ENCODE data around the gene GPATCH4.
"Not testable (repeated sequence)": the region's sequence is repeated elsewhere in the genome, so short reads cannot be mapped to it uniquely, and the experiment has no call there.

The GPATCH4 gene

DNA sequence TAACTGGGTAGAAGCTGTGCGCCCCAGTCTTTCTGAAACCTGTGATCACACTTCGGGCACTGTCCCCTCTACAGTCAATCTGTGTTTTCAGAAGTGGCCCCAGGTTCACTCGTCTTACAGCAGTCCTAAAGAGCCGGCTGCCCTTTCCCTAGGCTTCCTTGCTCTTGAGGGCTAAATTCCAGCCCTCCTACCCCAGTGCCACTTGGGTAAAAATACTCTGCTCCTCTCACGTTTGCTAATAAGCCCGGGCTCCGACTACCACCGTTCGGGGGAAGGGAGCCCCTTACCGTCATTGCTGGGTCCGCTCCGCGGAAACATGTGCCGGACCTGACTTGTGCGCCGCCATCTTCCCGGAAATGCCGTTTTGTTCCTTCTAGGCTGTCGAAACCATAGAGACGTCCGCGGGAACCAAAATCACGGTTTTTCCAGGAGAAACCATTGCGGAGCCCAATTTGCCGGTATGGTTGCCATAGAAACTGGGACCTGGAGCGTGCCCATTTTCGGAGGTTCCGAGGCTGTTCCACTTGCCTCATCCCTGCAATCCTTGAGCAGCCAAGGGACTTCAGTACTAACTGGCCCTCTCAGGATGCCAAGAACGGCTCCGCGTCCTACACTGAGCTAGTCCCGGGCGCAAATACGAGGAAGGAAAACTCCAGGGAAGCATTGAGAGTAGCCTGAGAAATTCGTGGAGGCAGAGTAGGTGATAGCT, at the start of gene GPATCH4:
Gene GPATCH4 (minus strand): TSS at position 358 of the 709 bp plus-strand sequence.
- peak; percentile 63 to 73 (median 66) for DNase-seq (ENCODE audit: low read depth in 3 of 3)

DNA sequence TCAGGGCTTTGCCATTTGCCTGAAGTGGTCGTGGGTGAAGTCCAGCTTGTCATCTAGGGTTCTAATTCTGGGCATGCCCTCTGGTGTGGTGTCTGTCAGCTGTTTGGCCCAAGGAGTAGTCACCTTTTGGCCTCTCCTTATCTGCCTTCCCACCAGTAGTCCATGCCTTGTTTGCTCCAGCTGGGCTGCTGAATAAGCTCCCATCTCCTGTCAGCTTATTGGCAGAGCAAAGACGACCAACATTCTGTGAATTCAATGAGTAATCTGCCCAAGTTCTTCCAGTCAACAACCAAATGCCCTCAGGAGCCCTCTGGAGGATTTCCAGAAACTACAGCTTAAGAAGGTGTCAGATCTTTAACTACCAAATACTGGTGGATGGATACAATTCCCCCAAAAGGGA, 47.7 kb upstream of the GPATCH4 start:
- DNase-seq (ENCODE audit: low read depth in 3 of 3): no peak

DNA sequence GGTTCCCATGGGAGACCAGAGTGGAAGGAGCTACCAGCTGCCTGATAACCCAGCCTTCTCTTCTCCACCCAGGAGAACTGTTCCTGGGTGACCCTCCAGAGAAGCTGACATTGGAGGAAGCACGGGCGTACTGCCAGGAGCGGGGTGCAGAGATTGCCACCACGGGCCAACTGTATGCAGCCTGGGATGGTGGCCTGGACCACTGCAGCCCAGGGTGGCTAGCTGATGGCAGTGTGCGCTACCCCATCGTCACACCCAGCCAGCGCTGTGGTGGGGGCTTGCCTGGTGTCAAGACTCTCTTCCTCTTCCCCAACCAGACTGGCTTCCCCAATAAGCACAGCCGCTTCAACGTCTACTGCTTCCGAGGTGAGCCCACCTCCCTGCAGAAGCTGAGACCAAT, 47.2 kb upstream of the GPATCH4 start:
- DNase-seq (ENCODE audit: low read depth in 3 of 3): no peak

DNA sequence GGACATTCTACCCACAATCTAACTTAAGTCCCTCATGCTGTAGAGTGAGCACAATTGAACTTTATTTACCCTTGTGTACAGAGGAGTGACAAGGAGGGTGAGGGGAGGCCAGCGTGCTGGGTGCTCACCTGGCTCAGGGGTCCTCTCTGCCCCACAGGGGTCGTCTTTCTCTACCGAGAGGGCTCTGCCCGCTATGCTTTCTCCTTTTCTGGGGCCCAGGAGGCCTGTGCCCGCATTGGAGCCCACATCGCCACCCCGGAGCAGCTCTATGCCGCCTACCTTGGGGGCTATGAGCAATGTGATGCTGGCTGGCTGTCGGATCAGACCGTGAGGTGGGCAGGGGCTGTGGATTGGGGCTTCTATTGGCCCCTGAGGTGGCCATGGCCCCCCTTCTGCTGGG, 46.1 kb upstream of the GPATCH4 start:
- DNase-seq (ENCODE audit: low read depth in 3 of 3): no peak

DNA sequence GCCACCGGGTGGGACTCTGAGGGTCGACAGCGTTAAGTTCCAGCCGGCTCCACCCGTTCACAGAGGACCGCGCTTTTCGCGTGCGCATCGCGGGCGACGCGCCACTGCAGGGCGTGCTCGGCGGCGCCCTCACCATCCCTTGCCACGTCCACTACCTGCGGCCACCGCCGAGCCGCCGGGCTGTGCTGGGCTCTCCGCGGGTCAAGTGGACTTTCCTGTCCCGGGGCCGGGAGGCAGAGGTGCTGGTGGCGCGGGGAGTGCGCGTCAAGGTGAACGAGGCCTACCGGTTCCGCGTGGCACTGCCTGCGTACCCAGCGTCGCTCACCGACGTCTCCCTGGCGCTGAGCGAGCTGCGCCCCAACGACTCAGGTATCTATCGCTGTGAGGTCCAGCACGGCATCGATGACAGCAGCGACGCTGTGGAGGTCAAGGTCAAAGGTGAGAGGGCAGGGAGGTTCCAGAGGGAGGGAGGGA, 45.5 kb upstream of the GPATCH4 start:
- no peak for DNase-seq (ENCODE audit: low read depth in 3 of 3)

DNA sequence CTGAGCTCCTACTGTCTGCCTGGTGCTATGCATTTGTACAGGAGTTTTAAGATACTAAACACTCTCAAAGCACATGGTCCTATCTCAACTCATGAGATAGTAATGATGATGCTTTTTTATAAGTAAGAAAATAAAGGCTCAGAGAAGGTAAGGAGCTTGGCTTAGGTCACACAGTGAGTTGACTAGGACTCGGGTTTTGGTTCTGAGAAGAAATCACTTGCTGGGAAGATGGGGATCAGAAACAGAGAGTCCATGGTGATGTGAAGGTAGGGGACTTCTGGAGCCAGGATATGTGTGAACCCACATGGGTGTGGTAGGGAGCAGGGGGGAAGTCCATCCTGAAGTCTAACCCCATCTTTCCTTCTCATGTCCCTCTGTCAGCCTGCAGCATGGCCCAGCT, 44.4 kb upstream of the GPATCH4 start:
- no peak for DNase-seq (ENCODE audit: low read depth in 3 of 3)

DNA sequence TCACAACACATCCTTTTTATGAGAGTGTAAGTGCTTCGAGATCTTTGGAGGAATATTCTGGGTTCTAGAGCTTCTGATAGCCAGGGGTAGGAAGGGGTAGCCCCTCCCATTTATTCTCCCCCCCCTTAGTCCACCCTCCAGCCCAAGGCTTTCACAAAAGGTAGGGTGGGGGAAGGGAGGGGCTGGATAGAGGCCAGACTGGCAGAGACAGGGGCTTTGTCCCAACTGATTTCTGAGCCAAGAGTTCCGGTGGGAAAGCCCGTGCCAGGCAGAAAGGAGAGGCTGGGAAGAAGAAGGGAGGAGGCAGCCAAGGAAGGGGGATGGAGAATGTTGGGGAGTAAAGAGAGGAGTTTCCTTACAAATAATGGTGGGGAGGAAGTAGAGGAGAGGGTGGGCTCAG, 43.8 kb upstream of the GPATCH4 start:
- DNase-seq (ENCODE audit: low read depth in 3 of 3): no peak

DNA sequence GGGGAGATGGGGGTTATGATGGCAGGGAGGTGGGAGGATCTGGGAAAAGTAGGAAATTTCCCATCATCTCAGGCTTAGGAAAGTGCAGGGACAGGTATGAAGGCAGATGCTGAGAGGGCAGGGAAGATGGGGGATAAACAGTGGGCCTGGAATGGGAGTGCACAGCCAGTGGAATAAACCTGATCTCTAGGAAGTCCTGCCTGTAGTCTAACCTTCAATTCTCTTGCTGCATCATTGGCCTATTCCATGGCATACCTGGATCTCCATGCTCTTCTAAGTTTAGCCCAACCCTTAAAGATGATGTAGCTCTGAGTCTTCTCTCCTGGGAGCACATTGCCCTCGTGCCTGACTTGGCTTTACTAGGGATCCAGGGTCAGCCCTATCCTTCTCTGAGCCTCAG, 43.4 kb upstream of the GPATCH4 start:
- no peak for DNase-seq (ENCODE audit: low read depth in 3 of 3)

DNA sequence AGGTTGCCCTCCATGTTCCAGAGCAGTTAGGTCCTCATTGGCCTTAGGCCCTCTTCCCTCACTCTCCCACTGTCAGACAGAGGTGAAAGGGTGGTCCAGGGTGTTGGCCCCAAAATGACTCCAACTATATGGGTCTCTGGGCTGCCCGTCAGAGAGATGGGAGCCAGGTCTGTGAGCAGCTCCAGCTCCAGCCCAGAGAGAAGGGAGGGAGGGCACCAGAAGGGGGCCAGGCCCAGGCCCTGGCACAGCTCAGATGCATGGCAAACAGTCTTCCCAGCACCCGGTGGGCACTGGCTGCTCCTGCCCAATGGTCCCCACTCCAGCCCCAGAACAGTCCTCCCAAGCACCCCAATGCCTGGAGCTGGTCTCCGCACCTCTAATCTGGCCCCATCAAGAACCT, 42.9 kb upstream of the GPATCH4 start:
- DNase-seq (ENCODE audit: low read depth in 3 of 3): no peak

DNA sequence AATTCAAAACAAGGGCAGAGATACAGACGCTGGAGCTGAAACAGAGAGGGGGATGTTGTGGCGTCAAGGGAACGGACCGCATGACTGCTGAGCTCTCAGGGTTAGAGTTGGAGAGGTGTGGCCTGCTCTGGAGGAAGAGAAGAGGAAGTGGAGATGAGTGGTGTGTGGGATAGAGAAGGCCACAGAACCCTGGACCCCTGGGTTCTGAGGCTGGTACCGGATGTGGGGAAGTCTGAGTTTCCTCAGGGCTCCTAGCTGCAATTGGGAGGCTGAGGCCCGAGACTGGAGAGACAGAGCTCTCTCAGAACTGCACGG, 42.5 kb upstream of the GPATCH4 start:
- DNase-seq (ENCODE audit: low read depth in 3 of 3): no peak

DNA sequence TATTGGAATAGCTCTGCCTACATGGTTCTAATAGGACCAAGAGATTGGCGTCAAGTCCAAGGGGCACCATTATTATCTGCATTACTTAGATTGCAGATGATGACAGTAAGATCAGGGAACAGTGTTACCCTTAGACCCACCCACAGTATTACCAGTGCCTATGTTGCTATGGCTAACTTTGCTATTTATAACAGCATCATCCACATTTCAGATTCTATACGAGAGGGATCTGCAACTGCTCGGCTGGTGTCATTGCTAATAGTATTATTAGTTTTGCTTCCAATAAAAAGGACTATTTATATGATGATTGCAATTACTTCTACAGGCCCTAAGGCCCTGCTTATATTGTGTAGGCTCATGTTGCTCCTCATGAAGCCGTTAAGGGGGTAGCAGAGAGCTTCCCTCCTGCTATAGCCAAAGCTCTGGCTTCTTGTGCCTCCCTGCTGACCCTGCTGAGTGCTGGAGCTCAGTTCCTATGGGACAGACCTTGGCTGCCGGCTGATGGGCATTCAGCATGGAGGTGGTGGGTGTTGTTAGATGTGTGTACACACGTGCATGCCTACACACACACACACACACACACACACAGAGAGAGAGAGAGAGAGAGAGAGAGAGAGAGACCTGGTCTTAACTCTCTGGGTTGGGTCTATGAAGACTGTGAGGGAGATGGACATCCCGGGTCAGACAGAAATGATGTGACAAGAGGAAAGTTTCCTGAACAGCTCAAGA, 41.9 kb upstream of the GPATCH4 start:
- no peak for DNase-seq (ENCODE audit: low read depth in 3 of 3)

DNA sequence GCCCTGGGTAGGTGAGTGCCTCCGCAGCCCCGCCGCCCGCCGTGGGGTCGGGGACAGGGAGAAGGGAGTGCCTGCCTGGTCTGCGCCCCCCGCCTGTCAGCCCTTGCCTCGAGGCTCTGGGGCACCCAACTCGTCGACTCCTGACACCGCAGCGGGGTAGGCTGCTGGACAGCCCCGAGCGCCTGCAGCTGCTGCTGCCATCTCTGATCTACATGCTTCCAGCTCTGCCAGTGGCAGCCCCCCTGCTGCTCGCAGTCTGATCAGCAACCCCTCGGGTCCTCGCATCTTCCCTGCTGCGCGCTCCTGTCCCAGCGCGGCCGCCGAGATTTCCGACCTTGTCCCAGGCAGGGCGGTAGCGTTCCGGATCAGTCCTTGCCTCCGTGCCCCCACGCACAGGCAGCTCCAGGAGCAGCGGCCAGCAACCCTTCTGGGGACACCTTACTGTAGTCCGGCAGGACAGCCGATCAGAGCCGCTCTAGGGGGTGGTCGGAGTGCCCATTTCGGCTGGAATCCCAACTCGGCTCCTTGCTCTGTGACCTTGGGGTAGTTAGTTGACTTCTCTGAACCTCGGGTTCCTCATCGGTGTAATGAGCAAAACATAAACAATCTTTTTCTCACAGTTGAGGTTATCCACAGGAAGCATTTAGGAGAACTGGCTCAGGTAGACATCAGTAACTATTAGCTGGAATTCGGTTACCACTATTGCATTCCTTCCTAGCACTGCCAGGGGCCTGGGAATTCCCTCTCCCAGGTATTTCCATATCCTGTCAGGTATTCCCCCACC, 41.2 kb upstream of the GPATCH4 start:
- no peak for DNase-seq (ENCODE audit: low read depth in 3 of 3)

DNA sequence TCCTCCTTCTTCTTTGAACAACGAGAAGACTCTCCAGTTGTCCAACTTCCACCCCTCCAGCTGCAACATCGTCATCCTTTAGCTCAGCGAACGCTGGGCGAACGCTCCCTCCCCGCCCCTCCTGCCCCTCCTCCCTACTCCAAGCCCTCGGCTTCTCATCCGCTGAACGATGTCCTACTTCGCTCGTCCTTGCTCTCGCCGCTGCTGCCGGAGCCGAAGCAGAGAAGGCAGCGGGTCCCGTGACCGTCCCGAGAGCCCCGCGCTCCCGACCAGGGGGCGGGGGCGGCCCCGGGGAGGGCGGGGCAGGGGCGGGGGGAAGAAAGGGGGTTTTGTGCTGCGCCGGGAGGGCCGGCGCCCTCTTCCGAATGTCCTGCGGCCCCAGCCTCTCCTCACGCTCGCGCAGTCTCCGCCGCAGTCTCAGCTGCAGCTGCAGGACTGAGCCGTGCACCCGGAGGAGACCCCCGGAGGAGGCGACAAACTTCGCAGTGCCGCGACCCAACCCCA, 40.5 kb upstream of the GPATCH4 start, which contains the start of gene BCAN:
Gene BCAN (plus strand): TSS at position 357 of the 504 bp plus-strand sequence. CDS start 3,938 bp downstream, outside the sequence.
- no peak for DNase-seq (ENCODE audit: low read depth in 3 of 3)

DNA sequence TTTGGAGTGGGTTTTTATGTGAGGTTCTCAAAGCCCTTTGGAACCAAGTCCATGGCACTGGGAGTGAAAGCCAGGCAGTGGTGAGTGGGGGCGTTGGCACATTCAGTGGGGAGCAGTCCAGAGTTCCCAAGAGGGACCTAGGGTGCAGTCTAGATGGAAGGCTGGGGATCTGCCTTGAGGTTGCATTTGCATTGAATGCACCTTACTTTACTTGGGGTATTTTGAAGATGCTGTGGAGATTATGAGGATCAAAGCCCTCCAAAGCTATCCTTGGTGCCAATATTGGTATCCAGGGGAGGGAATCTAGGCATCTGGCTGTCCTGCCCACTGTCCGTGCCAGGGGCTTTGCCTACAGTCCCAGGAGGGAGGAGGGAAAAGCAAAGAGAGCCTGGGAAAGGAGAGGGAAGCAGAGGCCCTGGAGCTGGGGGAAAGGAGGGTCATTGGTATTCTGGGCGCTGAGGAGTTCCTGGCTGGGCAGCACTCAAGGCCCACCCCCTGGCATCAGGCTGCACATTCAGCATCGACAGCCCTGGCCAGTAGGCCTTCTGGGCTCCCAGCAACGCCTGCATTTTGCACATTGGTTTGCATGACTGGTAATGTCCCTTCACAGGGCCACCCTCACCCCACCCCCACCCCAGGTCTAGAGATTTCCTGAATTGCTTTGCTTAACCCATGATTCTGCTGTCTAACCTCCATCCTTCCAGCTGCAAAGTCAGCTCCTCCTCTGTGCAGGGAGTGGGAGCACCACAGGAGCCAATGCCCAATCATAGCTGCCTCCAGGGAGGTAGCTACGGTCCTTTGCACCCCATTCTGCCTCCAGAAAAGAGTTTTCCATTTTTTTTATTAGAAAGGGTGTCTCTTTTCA, 39.8 kb upstream of the GPATCH4 start:
- no peak for DNase-seq (ENCODE audit: low read depth in 3 of 3)

DNA sequence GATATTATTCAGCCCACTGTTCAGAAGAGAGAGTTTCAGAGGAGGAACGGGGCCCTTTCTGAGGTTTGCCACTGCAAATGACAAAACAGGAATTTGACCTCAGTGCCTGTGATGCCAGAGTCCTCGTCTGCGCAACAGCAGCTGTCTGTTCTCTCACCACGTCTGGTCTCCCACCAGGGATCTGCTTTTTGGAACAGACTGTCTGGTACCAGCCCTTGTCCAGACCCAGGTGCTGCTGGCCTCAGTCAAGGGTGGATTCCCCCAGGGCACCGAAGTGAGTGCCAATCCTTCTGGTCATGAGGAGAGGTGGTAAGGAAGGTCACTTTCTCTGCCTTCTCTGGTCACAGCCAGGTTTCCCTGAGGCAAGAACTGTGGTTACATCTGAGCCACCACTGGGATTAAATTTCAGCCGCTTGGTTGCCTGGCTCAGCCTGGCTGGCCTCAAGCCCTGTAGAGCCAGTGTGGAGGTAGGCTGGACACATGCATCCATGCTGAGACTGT, 38.4 kb upstream of the GPATCH4 start:
- DNase-seq (ENCODE audit: low read depth in 3 of 3): no peak

DNA sequence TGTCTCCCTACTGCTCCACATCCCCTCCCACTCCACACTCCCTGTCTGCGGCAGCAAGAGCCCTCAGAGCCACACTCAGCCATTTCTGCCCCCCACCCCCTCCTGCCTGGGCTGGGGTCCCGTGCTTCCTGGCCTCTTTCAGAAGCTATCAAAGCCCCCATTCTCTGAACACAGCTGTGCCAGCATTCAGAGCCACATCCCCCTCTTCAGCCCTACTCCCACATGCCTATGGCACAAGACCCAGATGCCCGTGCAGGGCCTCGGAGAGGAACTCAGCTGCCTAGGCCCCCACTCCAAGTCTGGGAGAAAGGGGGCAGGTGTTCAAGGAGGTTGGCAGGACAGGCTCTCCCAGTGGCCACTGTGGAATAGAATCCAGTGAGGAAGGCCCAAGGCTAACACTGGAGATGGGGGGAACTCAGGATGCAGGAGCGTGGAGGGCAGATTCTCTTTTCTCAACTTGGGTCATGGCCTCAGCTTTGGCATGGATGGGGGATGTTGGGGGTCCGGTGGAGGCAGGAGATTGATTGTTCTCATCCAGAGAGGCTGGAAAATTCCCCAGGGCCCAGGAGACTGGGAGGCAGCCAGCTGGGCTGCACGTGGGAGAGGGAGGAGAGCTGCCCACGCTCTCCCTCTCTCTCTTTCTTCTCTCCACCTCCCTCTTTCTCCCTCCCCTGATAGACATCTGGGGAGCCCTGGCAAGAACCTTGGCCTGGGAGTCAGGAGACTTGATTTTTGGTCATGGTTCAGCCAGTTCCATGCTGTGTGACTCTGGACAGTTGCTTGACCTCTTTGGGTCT, 37.1 kb upstream of the GPATCH4 start:
- DNase-seq (ENCODE audit: low read depth in 3 of 3): no peak

DNA sequence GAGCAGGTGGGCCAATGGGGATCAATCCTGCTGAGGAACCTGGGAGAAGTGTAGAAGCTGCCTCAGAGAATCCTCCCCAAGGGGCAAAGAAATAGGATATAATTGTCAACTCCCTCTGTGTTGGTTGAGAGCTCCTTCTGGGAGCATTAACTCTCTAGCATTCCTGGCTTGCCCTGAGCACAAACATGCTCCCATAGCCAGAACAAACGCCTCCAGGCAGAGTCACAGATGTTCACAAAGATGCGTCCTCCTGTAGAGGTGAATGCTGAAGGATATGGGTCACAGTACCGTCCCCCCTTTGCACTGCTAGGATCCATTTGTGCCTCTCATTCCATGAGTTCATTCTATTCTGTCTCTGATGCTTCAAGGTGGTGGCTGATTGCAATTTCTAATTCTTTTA, 31.1 kb upstream of the GPATCH4 start:
- DNase-seq (ENCODE audit: low read depth in 3 of 3): no peak

DNA sequence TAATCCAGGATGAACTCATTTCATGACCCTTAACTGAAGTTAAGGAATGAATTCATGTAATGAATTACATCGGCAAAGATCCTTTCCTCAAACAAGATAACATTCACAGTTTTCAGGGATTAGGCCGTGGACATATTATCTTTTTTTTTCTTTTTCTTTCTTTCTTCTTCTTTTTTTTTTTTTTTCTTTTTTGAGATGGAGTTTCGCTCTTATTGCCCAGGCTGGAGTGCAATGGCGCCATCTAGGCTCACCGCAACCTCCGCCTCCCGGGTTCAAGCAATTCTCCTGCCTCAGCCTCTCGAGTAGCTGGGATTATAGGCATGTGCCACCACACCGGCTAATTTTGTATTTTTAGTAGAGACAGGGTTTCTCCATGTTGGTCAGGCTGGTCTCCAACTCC, 29.9 kb upstream of the GPATCH4 start:
- not testable (repeated sequence) for DNase-seq (ENCODE audit: low read depth in 3 of 3)

DNA sequence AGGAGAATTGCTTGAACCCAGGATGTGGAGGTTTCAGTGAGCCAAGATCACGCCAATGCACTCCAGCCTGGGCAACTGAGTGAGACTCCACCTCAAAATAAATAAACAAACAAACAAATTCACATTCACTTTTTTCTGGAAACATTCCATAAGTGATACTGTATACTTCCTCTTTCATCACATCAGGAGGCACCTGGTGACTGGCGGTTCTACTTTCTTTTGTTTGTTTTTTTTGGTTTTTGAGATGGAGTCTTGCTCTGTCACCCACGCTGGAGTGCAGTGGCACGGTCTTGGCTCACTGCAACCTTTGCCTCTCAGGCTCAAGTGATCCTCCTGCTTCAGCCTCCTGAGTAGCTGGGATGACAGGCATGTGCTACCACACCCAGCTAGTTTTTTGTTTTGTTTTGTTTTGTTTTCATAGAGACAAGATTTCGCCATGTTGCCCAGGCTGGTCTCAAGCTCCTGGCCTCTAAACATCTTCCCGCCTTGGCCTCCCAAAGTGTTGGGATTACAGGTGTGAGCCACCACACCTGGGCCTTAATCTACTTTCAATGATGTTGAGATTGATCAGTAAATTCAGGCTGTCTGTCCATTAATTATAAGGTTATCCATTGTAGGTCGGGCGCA, 28.7 kb upstream of the GPATCH4 start:
- DNase-seq (ENCODE audit: low read depth in 3 of 3): no peak

DNA sequence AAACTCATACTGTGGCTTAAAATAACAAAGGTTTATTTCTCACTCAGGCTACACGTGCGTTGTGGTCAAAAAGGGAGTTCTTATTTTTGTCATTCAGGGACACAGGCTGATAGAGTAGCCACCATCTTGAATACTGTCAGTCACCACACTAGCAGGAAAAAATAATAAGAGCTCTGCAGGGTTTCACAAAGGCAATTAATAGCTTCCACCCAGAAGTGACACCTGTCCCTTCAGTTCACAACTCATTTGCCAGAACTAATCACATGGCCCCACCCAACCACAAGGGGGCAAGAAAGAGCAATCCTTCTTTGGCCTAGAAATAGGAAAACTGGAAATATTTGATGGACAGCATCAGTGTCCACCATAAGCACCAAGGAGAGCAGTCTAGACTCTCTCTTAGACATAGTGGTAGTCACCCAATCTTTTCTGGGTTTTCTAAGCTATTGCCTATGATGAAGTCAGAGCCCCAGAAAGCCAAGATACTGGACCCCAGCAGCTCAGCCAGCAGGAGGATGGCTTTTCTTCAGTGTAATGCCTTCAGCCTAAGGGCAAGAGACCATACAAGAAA, 26.1 kb upstream of the GPATCH4 start:
- no peak for DNase-seq (ENCODE audit: low read depth in 3 of 3)
